Activated T-helper 17 cell treated with anti-CD3 and anti-CD28 coated beads, Interleukin-2, amount 50 U/mL, for 72 hours (primary cell): ENCODE results near the gene WDR12. TPM values are rescaled to one million over a fixed set of nuclear protein-coding genes. Genes with fewer than 3 reads are reported as not detected.
"Not testable (repeated sequence)": the region's sequence is repeated elsewhere in the genome, so short reads cannot be mapped to it uniquely, and the experiment has no call there.

Experiments used
- ATAC-seq: fragments of 150-1000 bp; cut with Tn5 transposase; replicated peaks from 2 replicates; pipeline ENCODE4 v1.10.0; 2021; ENCODE audit warnings: mild to moderate bottlenecking, moderate library complexity
- H3K27ac Mint-ChIP-seq: one replicate; pipeline ENCODE4 v1.8.0; 2022; ENCODE audit warnings: mixed read lengths
- H3K27me3 Mint-ChIP-seq: one replicate; pipeline ENCODE4 v1.8.0; 2022; ENCODE audit warnings: mixed read lengths
- H3K36me3 Mint-ChIP-seq: one replicate; pipeline ENCODE4 v1.8.0; 2022; ENCODE audit warnings: low read depth, mild to moderate bottlenecking, mixed read lengths
- H3K4me1 Mint-ChIP-seq: one replicate; pipeline ENCODE4 v1.8.0; 2022; ENCODE audit warnings: mixed read lengths
- H3K4me3 Mint-ChIP-seq: one replicate; pipeline ENCODE4 v1.8.0; 2022; ENCODE audit warnings: mild to moderate bottlenecking, mixed read lengths
- H3K9me3 Mint-ChIP-seq: one replicate; pipeline ENCODE4 v1.8.0; 2022; ENCODE audit warnings: mixed read lengths
- total RNA-seq, 2 donors: library from RNA; stranded (reverse); gene quantifications; one replicate each; pipeline ENCODE4 v1.2.3, GENCODE V29; 2022

The WDR12 gene
- total RNA-seq, 2 donors from 2014 or later = 53.0 to 100 TPM

DNA sequence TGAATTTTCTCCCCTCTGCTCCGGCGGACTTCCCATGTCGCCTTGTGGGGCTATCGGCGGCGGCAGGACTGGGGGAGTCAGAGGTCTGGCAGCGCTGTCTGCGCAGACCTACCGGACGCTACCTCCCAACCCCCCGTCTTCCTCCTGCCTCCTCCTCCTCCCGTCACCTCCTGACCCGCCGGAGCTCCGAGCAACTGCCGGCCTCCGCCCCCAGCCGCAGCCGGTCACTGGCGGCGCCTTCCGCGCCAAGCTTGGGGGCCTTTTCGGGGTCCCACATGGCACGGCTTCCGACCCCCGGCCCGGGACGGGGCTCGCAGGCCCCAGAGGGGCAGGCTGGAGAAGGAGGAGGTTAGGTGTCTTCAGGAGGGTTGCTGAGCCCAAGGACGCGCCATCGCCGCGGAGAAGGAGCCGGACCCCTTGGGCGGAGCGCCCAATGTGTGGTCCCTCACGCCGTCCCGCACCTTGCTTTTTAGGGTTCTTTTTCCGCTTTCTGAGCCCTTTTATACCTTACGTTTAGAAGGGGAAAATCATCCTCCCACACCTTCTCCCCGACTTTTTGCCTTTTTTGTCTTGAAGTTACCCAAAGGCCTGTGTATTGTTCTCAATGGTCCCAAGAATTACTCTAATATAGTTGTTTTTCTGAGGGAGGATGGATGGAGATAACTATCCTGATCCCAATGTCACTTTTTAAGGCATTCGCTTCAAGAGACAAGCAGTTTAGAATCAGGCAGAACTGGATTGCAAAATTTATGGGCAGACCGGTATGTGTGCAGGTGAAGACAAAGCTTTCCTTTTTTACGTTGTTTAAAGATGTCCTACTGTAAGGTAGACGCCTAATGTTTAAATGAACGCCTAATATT lies 1.1 kb upstream of the WDR12 start:
- not testable (repeated sequence) for H3K27me3 Mint-ChIP-seq, H3K9me3 Mint-ChIP-seq, H3K36me3 Mint-ChIP-seq
- Mint-ChIP-seq H3K4me3 (peak overlapping the region; percentile 91), H3K4me1 (peaks cover 18% of the 10 kb centered on the region), H3K27ac (peak overlapping the region; percentile 92)
- ATAC-seq = peak; percentile 84

- H3K27ac Mint-ChIP-seq = peak overlapping the region; percentile 92
These were observed 316 bp downstream of the WDR12 start for GRCh38 chr2:202911203-202911511.

GRCh38 chr2:202910698-202911097 lies 775 bp downstream of the WDR12 start:
- Mint-ChIP-seq H3K4me1 (peaks cover 18% of the 10 kb centered on the region), H3K27me3 (no peaks in the 10 kb centered on the region)

More at GRCh38 chr2:202911203-202911511, 316 bp downstream of the WDR12 start:
- Mint-ChIP-seq H3K9me3 (no peaks in the 10 kb centered on the region), H3K27me3 (no peaks in the 10 kb centered on the region), H3K4me3 (peak overlapping the region; percentile 91), H3K4me1 (peaks cover 18% of the 10 kb centered on the region), H3K36me3 (peaks cover 18% of the 10 kb centered on the region)
- ATAC-seq = no peak

DNA sequence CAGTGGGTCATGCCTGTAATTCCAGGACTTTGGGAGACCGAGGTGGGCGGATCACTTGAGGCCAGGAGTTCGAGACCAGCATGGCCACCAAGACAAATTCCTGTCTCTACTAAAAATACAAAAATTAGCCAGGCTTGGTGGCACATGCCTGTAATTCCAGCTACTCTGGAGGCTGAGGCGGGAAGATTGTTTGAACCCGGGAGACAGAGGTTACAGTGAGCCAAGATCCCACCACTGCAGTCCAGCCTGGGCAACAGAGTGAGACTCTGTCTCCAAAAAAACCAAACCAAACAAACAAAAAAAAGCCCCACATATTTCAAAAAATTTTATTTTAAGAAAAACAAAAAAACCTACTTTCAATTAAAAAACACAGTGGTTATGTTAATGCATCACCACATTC lies 1.2 kb downstream of the WDR12 start:
- H3K27me3 Mint-ChIP-seq, ATAC-seq, H3K27ac Mint-ChIP-seq, H3K9me3 Mint-ChIP-seq: not testable (repeated sequence)
- H3K4me1 Mint-ChIP-seq = peaks cover 18% of the 10 kb centered on the region
- H3K36me3 Mint-ChIP-seq = peaks cover 27% of the 10 kb centered on the region
- peak overlapping the region; percentile 91 for H3K4me3 Mint-ChIP-seq

More at GRCh38 chr2:202910698-202911097, 775 bp downstream of the WDR12 start:
- Mint-ChIP-seq H3K9me3 (no peaks in the 10 kb centered on the region), H3K4me3 (peak overlapping the region; percentile 91), H3K27ac (peak overlapping the region; percentile 92), H3K36me3 (peaks cover 23% of the 10 kb centered on the region)
- no peak for ATAC-seq

DNA sequence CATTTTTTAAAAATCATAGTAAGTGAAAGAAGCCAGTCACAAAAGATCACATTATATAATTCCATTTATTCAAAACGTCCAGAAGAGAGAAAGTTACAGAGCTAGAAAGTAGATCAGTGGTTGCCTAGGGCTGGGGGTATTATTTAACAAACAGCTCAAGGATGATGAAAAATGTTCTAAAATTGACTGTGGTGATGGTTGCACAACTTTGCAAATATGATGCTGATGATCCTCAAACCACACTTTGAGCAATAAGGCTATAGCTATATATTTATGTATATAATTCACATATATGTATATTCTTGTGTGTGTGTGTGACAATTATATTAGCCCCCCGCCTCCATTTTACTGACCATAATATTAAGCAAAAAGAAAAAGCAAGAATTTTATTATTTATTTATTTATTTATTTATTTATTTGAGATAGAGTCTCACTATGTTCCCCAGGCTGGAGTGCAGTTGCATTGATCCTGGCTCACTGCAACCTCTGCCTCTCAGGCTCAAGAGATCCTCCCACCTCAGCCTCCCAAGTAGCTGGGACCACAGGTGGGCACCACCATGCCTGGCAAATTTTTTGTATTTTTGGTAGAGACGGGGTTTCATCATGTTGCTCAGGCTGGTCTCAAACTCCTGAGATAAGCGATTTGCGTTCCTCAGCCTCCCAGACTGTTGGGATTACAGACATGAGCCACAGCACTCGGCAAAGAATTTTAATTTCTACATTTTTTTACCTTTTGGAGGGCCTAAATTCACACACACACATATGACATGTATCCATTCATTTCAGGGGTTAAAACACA lies 1.9 kb downstream of the WDR12 start:
- Mint-ChIP-seq H3K27me3 (no peaks in the 10 kb centered on the region), H3K9me3 (no peaks in the 10 kb centered on the region), H3K36me3 (peaks cover 32% of the 10 kb centered on the region), H3K4me1 (peaks cover 19% of the 10 kb centered on the region), H3K27ac (no peak overlapping the region), H3K4me3 (peak overlapping the region; percentile 91)
- no peak for ATAC-seq

DNA sequence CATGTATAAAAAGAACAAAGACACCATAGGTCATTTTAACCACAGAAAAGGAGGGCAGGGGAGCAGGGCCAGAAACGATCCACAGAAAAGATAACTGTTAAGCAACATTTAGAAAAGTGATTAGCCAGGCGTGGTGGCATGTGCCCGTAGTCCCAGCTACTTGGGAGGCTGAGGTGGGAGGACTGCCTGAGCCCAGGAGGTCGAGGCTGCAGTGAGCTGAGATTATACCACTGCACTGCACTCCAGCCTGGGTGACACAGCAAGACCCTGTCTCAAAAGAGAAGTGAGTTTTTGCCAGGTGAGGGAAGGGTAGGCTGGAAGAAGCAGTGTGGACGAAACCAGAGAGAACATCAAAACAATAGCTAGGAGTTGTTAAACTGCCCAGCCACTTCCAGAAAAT lies 3.3 kb downstream of the WDR12 start:
- no peak overlapping the region for H3K4me3 Mint-ChIP-seq

DNA sequence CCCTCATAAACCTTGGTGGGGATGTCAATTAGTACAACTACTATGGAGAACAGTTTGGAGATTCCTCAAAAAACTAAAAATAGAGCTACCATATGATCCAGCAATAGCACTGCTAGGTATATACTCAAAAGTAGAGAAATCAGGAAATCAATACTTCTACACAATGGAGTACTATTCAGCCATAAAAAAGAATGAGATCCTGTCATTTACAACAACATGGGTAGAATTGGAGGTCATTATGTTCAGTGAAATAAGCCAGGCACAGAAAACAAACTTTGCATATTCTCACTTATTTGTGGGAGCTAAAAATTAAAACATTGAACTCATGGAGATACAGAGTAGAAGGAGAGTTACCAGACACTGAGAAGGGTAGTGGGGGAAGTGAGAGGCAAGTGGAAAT lies 6.0 kb downstream of the WDR12 start:
- not testable (repeated sequence) for ATAC-seq, H3K27me3 Mint-ChIP-seq, H3K9me3 Mint-ChIP-seq, H3K27ac Mint-ChIP-seq, H3K4me3 Mint-ChIP-seq
- Mint-ChIP-seq H3K36me3 (peaks cover 65% of the 10 kb centered on the region), H3K4me1 (peaks cover 23% of the 10 kb centered on the region)

More for the DNA sequence above, 3.3 kb downstream of the WDR12 start:
- peaks cover 23% of the 10 kb centered on the region for H3K4me1 Mint-ChIP-seq
- no peak for ATAC-seq
- peaks cover 46% of the 10 kb centered on the region for H3K36me3 Mint-ChIP-seq
- H3K9me3 Mint-ChIP-seq = no peaks in the 10 kb centered on the region
- no peaks in the 10 kb centered on the region for H3K27me3 Mint-ChIP-seq
- no peak overlapping the region for H3K27ac Mint-ChIP-seq

- H3K9me3 Mint-ChIP-seq = no peaks in the 10 kb centered on the region
- H3K36me3 Mint-ChIP-seq = peaks cover 82% of the 10 kb centered on the region
- no peak for ATAC-seq
- H3K4me3 Mint-ChIP-seq = no peak overlapping the region
- H3K27me3 Mint-ChIP-seq = no peaks in the 10 kb centered on the region
- no peaks in the 10 kb centered on the region for H3K4me1 Mint-ChIP-seq
- no peak overlapping the region for H3K27ac Mint-ChIP-seq
These were observed 26.3 kb downstream of the WDR12 start for GRCh38 chr2:202885190-202885589.

DNA sequence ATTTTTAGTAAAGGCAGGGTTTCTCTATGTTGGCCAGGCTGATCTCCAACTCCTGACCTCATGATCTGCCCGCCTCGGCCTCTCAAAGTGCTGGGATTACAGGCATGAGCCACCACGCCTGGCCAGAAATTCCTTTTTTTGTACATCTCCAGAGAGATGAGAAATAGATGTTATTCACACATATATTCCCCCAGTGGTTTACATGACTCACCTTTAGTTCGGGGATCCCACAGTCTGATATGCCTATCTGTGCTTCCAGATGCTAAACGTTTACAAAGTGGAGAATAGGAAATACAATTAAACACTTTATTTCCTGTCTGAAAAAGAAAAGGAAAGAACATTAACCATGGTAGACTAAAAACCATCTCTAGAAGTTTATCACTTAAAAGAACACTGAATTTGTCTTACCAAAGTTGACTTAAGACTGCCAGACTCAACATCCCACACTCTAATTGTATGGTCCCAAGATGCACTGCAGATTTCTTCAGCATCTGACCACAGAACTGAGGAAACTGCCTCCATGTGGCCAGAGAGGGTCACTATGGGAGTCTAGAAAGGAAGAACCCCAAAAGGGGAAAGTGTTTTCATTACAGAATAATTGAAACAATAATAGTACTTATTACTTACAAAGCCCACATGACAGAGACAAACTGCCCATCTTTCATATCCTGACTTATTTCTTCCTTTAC lies 27.3 kb downstream of the WDR12 start:
- no peaks in the 10 kb centered on the region for H3K4me1 Mint-ChIP-seq
- H3K27me3 Mint-ChIP-seq = no peaks in the 10 kb centered on the region
- no peak overlapping the region for H3K4me3 Mint-ChIP-seq
- H3K27ac Mint-ChIP-seq = peak overlapping the region; percentile 16
- peaks cover 82% of the 10 kb centered on the region for H3K36me3 Mint-ChIP-seq
- no peak for ATAC-seq
- H3K9me3 Mint-ChIP-seq = no peaks in the 10 kb centered on the region

- Mint-ChIP-seq H3K27me3 (no peaks in the 10 kb centered on the region), H3K9me3 (no peaks in the 10 kb centered on the region), H3K36me3 (peaks cover 62% of the 10 kb centered on the region), H3K4me1 (no peaks in the 10 kb centered on the region), H3K27ac (no peak overlapping the region), H3K4me3 (no peak overlapping the region)
- ATAC-seq = no peak
These were observed 29.9 kb downstream of the WDR12 start for GRCh38 chr2:202881570-202881969.

DNA sequence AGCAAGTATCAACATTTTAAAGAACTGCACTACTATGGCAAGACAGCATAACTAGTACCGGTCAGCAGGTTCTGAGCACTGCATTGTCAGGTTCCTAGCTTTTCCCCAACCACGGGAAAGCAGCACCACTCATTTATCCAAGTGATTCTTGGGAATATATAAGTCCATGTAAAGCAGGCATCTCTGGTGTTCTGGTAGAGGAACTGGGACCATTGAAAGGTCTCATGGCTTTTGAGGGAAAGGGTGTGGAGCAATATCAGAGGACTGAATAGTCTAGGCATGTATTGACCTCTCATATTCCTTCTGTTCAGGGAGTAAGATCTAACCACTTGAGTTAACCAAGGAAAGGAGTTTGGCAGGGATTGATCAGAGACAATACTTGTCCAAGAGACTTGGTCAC lies 33.8 kb downstream of the WDR12 start:
- H3K9me3 Mint-ChIP-seq = no peaks in the 10 kb centered on the region
- H3K27ac Mint-ChIP-seq = no peak overlapping the region
- no peaks in the 10 kb centered on the region for H3K4me1 Mint-ChIP-seq
- no peaks in the 10 kb centered on the region for H3K27me3 Mint-ChIP-seq
- H3K36me3 Mint-ChIP-seq = peaks cover 25% of the 10 kb centered on the region
- ATAC-seq = no peak
- H3K4me3 Mint-ChIP-seq = no peak overlapping the region

- no peaks in the 10 kb centered on the region for H3K9me3 Mint-ChIP-seq
- ATAC-seq = peak; percentile 66
- peak within 1 kb of the TSS; percentile 93 for H3K4me3 Mint-ChIP-seq
- H3K27ac Mint-ChIP-seq = peak within 1 kb of the TSS; percentile 73
- H3K36me3 Mint-ChIP-seq = no peaks in the 10 kb centered on the region
- no peaks in the 10 kb centered on the region for H3K27me3 Mint-ChIP-seq
- H3K4me1 Mint-ChIP-seq = peaks cover 7% of the 10 kb centered on the region
These were observed 40.0 kb downstream of the WDR12 start, which contains the start of gene ICA1L for GRCh38 chr2:202871300-202872141. Gene ICA1L, minus strand, starts transcription at chr2:202871766. Its CDS starts 42,757 bp downstream, at chr2:202829009.

DNA sequence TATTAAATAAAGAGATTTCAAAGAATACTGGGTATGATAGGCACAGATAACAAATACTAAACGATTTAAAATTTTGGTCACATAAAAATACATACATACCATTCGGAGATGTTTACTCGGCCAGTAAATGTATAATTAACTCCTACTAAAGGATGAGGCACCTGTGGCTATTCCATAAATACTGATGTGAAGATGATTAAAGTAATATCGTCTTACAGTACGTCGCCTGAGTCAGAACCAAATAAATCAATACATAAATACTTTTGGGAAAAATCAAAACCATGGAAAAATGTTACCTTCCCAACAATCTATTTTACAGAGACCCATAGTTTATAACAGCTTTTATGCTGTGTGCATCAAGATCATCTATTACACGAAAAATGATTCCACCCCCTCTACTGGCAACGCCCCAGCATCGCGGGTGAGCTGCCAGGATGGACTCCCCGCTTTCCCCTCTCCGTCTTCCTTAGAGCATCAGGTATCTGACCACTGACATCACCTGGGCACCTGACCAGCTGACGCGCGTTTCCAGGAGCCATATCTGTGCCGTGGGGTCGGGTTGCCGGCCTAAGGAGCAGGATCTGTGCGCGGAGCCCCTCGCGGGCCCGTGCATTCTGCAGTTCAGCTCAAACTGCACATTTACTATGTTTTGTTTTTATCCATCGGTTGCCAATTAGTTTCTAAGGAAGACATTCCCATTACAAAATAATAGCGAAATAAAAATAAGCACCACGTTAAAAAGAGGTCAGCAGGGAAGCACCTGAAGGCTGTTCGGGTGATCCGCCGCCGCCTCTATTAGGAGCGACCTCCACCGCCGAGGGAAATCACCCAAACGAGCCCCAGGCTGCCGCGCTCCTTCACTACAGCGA lies 40.8 kb downstream of the WDR12 start:
- H3K4me1 Mint-ChIP-seq = peaks cover 7% of the 10 kb centered on the region
- peak; percentile 83 for ATAC-seq
- H3K27ac Mint-ChIP-seq = peak overlapping the region; percentile 69
- no peaks in the 10 kb centered on the region for H3K9me3 Mint-ChIP-seq
- peak overlapping the region; percentile 93 for H3K4me3 Mint-ChIP-seq
- H3K36me3 Mint-ChIP-seq = no peaks in the 10 kb centered on the region
- no peaks in the 10 kb centered on the region for H3K27me3 Mint-ChIP-seq
